HCT116 (cell line): ENCODE results near the gene UBA52. TPM values are rescaled to one million over a fixed set of nuclear protein-coding genes. Genes with fewer than 3 reads are reported as not detected.

ENCODE experiments used
- ATAC-seq: fragments of 200-7000 bp; cut with Tn5 transposase; 2 replicates; pipeline ENCODE4 v1.9.1; 2020; ENCODE audit warnings: mild to moderate bottlenecking, moderate library complexity
- BruUV-seq: library from RNA; stranded (reverse); fragments of 400-500 nt; replicated peaks from 2 replicates; lab custom pipeline; 2021; lab: Mats Ljungman, UMichigan
- CTCF ChIA-PET: fragments of 300-600 bp; sonication (Branson Sonifier 250); formaldehyde crosslinking; loops from one replicate; lab custom pipeline; 2021; ENCODE audit warnings: antibody characterized with exemption; lab: Charles Lee
- POLR2A ChIA-PET: fragments of 300-600, 350-600 bp; sonication (Branson Sonifier 250); formaldehyde crosslinking; loops from one replicate; lab custom pipeline; 2021; ENCODE audit warnings: antibody characterized with exemption; lab: Charles Lee
- RAD21 ChIA-PET, 2 experiments: fragments of 300-600 bp; sonication (Branson Sonifier 250); formaldehyde crosslinking; loops; one replicate each; lab custom pipeline; 2023; ENCODE audit warnings: low total read pairs in 2 of 2; ENCODE audit not compliant: uncharacterized antibody in 2 of 2, unreplicated experiment in 2 of 2, low non-redundant PET in 1 of 2; lab: Charles Lee
- DNase-seq: peaks from one replicate; pipeline ENCODE4 v3.0.0-alpha.2; 2010; ENCODE audit warnings: low read depth, low spot score
- H2AFZ ChIP-seq: fragments of 200-600 bp; shearing (Covaris generic), sonication (generic); 2 replicates; pipeline ENCODE4 v1.6.1; 2017; ENCODE audit warnings: low read depth, mixed run types, mixed read lengths, antibody characterized with exemption, low read length; ENCODE audit not compliant: poor library complexity, severe bottlenecking
- H3K27ac ChIP-seq: 2 replicates; pipeline ENCODE4 v1.5.1; 2012; ENCODE audit warnings: low read depth, low read length
- H3K27me3 ChIP-seq: fragments of 200-600 bp; sonication (generic); 2 replicates; pipeline ENCODE4 v1.6.1; 2016; ENCODE audit warnings: mixed run types, low read length, mixed read lengths; ENCODE audit not compliant: insufficient read depth
- H3K36me3 ChIP-seq, 2 experiments: fragments of 200-500 bp in 1 of 2; fragments of 200-600 bp in 1 of 2; sonication (Bioruptor generic) in 1 of 2; sonication (generic) in 1 of 2; 2 replicates each; pipeline versions ENCODE4 v1.5.1 to v1.6.1; 2014 to 2016; ENCODE audit warnings: low read length in 2 of 2, inconsistent platforms in 1 of 2, mixed read lengths in 1 of 2, mixed run types in 1 of 2; ENCODE audit not compliant: insufficient read depth in 2 of 2, control insufficient read depth in 1 of 2
- H3K4me1 ChIP-seq, 2 experiments: fragments of 200-600 bp in 1 of 2; sonication (generic) in 1 of 2; 2 replicates each; pipeline versions ENCODE4 v1.5.1 to v1.6.1; 2012 to 2017; ENCODE audit warnings: low read length in 2 of 2, inconsistent platforms in 1 of 2, mild to moderate bottlenecking in 1 of 2, mixed read lengths in 1 of 2, mixed run types in 1 of 2, moderate library complexity in 1 of 2; ENCODE audit not compliant: insufficient read depth in 2 of 2, control insufficient read depth in 1 of 2
- H3K4me2 ChIP-seq: fragments of 200-600 bp; sonication (generic); 2 replicates; pipeline ENCODE4 v1.6.1; 2017; ENCODE audit warnings: mixed run types, low read length, mixed read lengths
- H3K4me3 ChIP-seq, 2 experiments: fragments of 200-600 bp in 1 of 2; sonication (generic) in 1 of 2; replicated peaks in 1 of 2; 2 replicates each; pipeline ENCODE4 v1.5.1; 2011 to 2016; ENCODE audit warnings: low read length in 2 of 2, control low read depth in 1 of 2, low read depth in 1 of 2, mild to moderate bottlenecking in 1 of 2, mixed read lengths in 1 of 2, mixed run types in 1 of 2
- H3K79me2 ChIP-seq: fragments of 200-600 bp; sonication (generic); 2 replicates; pipeline ENCODE4 v1.6.1; 2017; ENCODE audit warnings: mild to moderate bottlenecking, mixed run types, low read length, moderate library complexity, mixed read lengths; ENCODE audit not compliant: insufficient read depth
- H3K9ac ChIP-seq: fragments of 200-600 bp; sonication (generic); 2 replicates; pipeline ENCODE4 v1.6.1; 2016; ENCODE audit warnings: low read length, mixed read lengths
- H3K9me2 ChIP-seq: fragments of 200-600 bp; sonication (generic), shearing (Covaris generic); 2 replicates; pipeline ENCODE4 v1.6.1; 2017; ENCODE audit warnings: mixed run types, mild to moderate bottlenecking, moderate library complexity; ENCODE audit not compliant: insufficient read depth
- H3K9me3 ChIP-seq, 2 experiments: fragments of 200-500 bp in 1 of 2; fragments of 200-600 bp in 1 of 2; sonication (Bioruptor generic) in 1 of 2; sonication (generic) in 1 of 2; 2 replicates each; pipeline ENCODE4 v1.6.1; 2014 to 2017; ENCODE audit warnings: low read length in 2 of 2, mixed read lengths in 2 of 2, inconsistent platforms in 1 of 2, low read depth in 1 of 2, mild to moderate bottlenecking in 1 of 2, mixed run types in 1 of 2, moderate library complexity in 1 of 2; ENCODE audit not compliant: control insufficient read depth in 1 of 2, insufficient read depth in 1 of 2
- H4K20me1 ChIP-seq: fragments of 200-600 bp; sonication (generic), shearing (Covaris generic); 2 replicates; pipeline ENCODE4 v1.6.1; 2017; ENCODE audit warnings: mixed run types, mild to moderate bottlenecking, moderate library complexity; ENCODE audit not compliant: insufficient read depth
- CBX3 ChIP-seq: IDR thresholded peaks from 2 replicates; pipeline ENCODE4 v1.6.1; 2012; ENCODE audit warnings: low read depth
- CEBPB ChIP-seq: IDR thresholded peaks from 2 replicates; pipeline ENCODE4 v1.6.1; 2012; ENCODE audit warnings: low read depth
- EGR1 ChIP-seq: IDR thresholded peaks from 2 replicates; pipeline ENCODE4 v1.6.1; 2012; ENCODE audit warnings: low read depth
- ELF1 ChIP-seq: IDR thresholded peaks from 2 replicates; pipeline ENCODE4 v1.6.1; 2012; ENCODE audit warnings: low read depth, borderline replicate concordance
- EZH2phosphoT487 ChIP-seq: fragments of 200-600 bp; IDR thresholded peaks from 2 replicates; pipeline ENCODE4 v1.6.1; 2018; ENCODE audit warnings: antibody characterized with exemption, borderline replicate concordance
- JUND ChIP-seq: IDR thresholded peaks from 2 replicates; pipeline ENCODE4 v1.6.1; 2012
- POLR2AphosphoS5 ChIP-seq: IDR thresholded peaks from 2 replicates; pipeline ENCODE4 v1.6.1; 2011; ENCODE audit warnings: mild to moderate bottlenecking, low read depth, low read length, moderate library complexity
- SRF ChIP-seq: IDR thresholded peaks from 2 replicates; pipeline ENCODE4 v1.6.1; 2012; ENCODE audit warnings: low read depth
- TCF7L2 ChIP-seq: IDR thresholded peaks from 2 replicates; pipeline ENCODE4 v1.7.0; 2011; ENCODE audit warnings: borderline replicate concordance, inconsistent platforms; ENCODE audit not compliant: insufficient read depth, insufficient read length; ENCODE audit errors: extremely low read depth
- YY1 ChIP-seq: IDR thresholded peaks from 2 replicates; pipeline ENCODE4 v1.6.1; 2011; ENCODE audit warnings: low read length, low read depth, moderate library complexity, mild to moderate bottlenecking; ENCODE audit not compliant: insufficient replicate concordance; ENCODE audit errors: extremely low read depth
- intact Hi-C: fragments of 100-400 bp; cut with micrococcal nuclease; formaldehyde crosslinking; loops from 2 replicates; pipeline ENCODE4 v1.10.0; 2022
- total RNA-seq: library from RNA; stranded (reverse); gene quantifications from one replicate; pipeline ENCODE4 v1.2.1, GENCODE V29; 2021; ENCODE audit not compliant: unreplicated experiment
- TF ChIP-seq, protein P1 (sequence below): IDR thresholded peaks from 2 replicates; pipeline ENCODE4 v1.6.1; 2012
- TF ChIP-seq, protein P2 (sequence below): IDR thresholded peaks from 2 replicates; pipeline ENCODE4 v1.6.1; 2012

UBA52 gene
- total RNA-seq, 1 experiment from 2014 or later: 1,743 TPM

- ChIA-PET POLR2A (no interaction called here), CTCF (no interaction called here)
- H4K20me1 ChIP-seq: peaks cover 17% of the 10 kb centered on the region; the same call in 1 of the 2 replicates
- BruUV-seq: no TSS peak
- H3K27me3 ChIP-seq: no peaks in the 10 kb centered on the region
- H3K27ac ChIP-seq: no peak overlapping the region
- no peak overlapping the region for H2AFZ ChIP-seq
- H3K4me3 ChIP-seq: no peak overlapping the region
- TF ChIP-seq CBX3 (no peak), SRF (no peak), CEBPB (no peak), EZH2phosphoT487 (no peak), JUND (no peak), YY1 (no peak), ELF1 (no peak), TCF7L2 (no peak), POLR2AphosphoS5 (no peak; the same call in 1 of the 2 replicates), EGR1 (no peak)
- TF ChIP-seq, protein P1, sequence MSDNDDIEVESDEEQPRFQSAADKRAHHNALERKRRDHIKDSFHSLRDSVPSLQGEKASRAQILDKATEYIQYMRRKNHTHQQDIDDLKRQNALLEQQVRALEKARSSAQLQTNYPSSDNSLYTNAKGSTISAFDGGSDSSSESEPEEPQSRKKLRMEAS: no peak
- TF ChIP-seq, protein P2, sequence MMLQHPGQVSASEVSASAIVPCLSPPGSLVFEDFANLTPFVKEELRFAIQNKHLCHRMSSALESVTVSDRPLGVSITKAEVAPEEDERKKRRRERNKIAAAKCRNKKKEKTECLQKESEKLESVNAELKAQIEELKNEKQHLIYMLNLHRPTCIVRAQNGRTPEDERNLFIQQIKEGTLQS: no peak
- TF ChIP-seq, all 23 proteins: peak for 0
- H3K4me1 ChIP-seq: peaks cover 4 to 13% of the 10 kb centered on the region in 2 experiments; a peak in 3 of 4 replicates
- H3K36me3 ChIP-seq: peaks cover 26 to 54% of the 10 kb centered on the region in 2 experiments
- RAD21 ChIA-PET: no interaction called here
- ATAC-seq (no peak), DNase-seq (no peak)
- H3K79me2 ChIP-seq: peaks cover 39% of the 10 kb centered on the region
- H3K9me3 ChIP-seq: no peaks in the 10 kb centered on the region
- no peak overlapping the region for H3K4me2 ChIP-seq
- H3K9ac ChIP-seq: no peak overlapping the region
- intact Hi-C loops: no loop called here
- no peaks in the 10 kb centered on the region for H3K9me2 ChIP-seq
Measured at GRCh38 chr19:18576383-18576782, 4.7 kb downstream of the UBA52 start.
